Neural crest cell (in vitro differentiated cells): ENCODE results near the gene SIVA1. TPM values are rescaled to one million over a fixed set of nuclear protein-coding genes. Genes with fewer than 3 reads are reported as not detected.

Source experiments
- DNase-seq: peaks from one replicate; pipeline ENCODE4 v3.0.0; 2021; ENCODE audit warnings: low read depth, mixed read lengths, low spot score
- H3K27ac Mint-ChIP-seq: one replicate; pipeline ENCODE4 v1.8.0; 2021; ENCODE audit warnings: mild to moderate bottlenecking, mixed read lengths; ENCODE audit not compliant: unreplicated experiment
- H3K27me3 Mint-ChIP-seq: 2 replicates; pipeline ENCODE4 v1.8.0; 2021; ENCODE audit warnings: low read depth, mild to moderate bottlenecking, mixed read lengths
- H3K36me3 Mint-ChIP-seq: 2 replicates; pipeline ENCODE4 v1.8.0; 2021; ENCODE audit warnings: low read depth, mild to moderate bottlenecking, mixed read lengths
- H3K4me1 Mint-ChIP-seq: 2 replicates; pipeline ENCODE4 v1.8.0; 2021; ENCODE audit warnings: mixed read lengths
- H3K4me3 Mint-ChIP-seq: one replicate; pipeline ENCODE4 v1.8.0; 2021; ENCODE audit warnings: mild to moderate bottlenecking, mixed read lengths
- H3K9me3 Mint-ChIP-seq: 2 replicates; pipeline ENCODE4 v1.8.0; 2021; ENCODE audit warnings: mixed read lengths
- CTCF ChIP-seq: fragments of 200-600 bp; sonication (generic); conservative IDR thresholded peaks from 2 replicates; pipeline ENCODE4 v1.5.0; 2021; ENCODE audit warnings: antibody characterized with exemption, mild to moderate bottlenecking
- total RNA-seq: library from RNA; stranded (reverse); gene quantifications from 2 replicates; pipeline ENCODE4 v1.2.1, GENCODE V29; 2021

The SIVA1 gene
- total RNA-seq, 1 donor from 2014 or later: 121 TPM

GRCh38 chr14:104774453-104775072, 21.6 kb downstream of the SIVA1 start:
- DNase-seq: no peak
- H3K27ac Mint-ChIP-seq: no peak overlapping the region
- no peak for TF ChIP-seq CTCF
- H3K4me1 Mint-ChIP-seq: peaks cover 19% of the 10 kb centered on the region
- peaks cover 17% of the 10 kb centered on the region for H3K36me3 Mint-ChIP-seq
- no peaks in the 10 kb centered on the region for H3K27me3 Mint-ChIP-seq
- H3K9me3 Mint-ChIP-seq: no peaks in the 10 kb centered on the region
- H3K4me3 Mint-ChIP-seq: no peak overlapping the region

DNA sequence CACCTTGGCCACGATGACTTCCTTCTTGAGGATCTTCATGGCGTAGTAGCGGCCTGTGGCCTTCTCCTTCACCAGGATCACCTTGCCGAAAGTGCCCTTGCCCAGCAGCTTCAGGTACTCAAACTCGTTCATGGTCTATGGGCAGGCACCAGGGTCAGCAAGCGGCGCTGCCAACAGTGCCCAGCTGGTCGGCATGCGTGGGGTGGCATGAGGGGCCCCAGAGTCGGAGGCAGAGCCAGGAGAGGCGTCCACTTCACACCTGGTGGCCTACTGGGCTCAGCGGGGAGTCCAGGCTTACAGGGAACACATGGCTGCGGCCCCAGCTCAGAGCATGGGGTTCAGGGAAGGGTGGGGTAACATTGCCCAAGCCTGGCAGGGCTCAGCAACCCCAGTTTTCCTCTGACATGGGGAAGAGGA, 22.1 kb downstream of the SIVA1 start:
- no peaks in the 10 kb centered on the region for H3K9me3 Mint-ChIP-seq
- H3K27ac Mint-ChIP-seq: no peak overlapping the region
- no peak overlapping the region for H3K4me3 Mint-ChIP-seq
- peaks cover 13% of the 10 kb centered on the region for H3K36me3 Mint-ChIP-seq
- peaks cover 14% of the 10 kb centered on the region for H3K4me1 Mint-ChIP-seq
- DNase-seq: no peak
- TF ChIP-seq CTCF: no peak
- H3K27me3 Mint-ChIP-seq: no peaks in the 10 kb centered on the region

DNA sequence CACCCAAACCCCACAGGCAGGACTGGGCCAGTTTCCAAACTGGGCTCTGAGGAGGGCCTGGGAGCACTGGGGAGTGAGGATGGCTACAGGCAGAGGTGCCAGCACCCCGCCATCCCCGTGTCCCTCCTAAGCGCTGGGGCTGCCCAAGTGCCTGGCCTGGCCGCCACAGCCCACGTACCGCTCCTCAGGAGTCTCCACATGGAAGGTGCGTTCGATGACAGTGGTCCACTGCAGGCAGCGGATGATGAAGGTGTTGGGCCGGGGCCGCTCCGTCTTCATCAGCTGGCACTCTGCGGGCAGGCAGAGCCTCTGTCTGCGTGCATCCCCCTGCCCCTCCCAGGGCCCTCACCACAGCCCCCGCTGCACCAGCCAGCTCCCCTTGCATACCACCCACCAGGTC, 23.5 kb downstream of the SIVA1 start:
- no peak for TF ChIP-seq CTCF
- H3K4me1 Mint-ChIP-seq: peaks cover 8% of the 10 kb centered on the region
- H3K27me3 Mint-ChIP-seq: no peaks in the 10 kb centered on the region
- H3K27ac Mint-ChIP-seq: no peak overlapping the region
- peaks cover 6% of the 10 kb centered on the region for H3K36me3 Mint-ChIP-seq
- H3K9me3 Mint-ChIP-seq: no peaks in the 10 kb centered on the region
- H3K4me3 Mint-ChIP-seq: peak overlapping the region; percentile 38
- no peak for DNase-seq

DNA sequence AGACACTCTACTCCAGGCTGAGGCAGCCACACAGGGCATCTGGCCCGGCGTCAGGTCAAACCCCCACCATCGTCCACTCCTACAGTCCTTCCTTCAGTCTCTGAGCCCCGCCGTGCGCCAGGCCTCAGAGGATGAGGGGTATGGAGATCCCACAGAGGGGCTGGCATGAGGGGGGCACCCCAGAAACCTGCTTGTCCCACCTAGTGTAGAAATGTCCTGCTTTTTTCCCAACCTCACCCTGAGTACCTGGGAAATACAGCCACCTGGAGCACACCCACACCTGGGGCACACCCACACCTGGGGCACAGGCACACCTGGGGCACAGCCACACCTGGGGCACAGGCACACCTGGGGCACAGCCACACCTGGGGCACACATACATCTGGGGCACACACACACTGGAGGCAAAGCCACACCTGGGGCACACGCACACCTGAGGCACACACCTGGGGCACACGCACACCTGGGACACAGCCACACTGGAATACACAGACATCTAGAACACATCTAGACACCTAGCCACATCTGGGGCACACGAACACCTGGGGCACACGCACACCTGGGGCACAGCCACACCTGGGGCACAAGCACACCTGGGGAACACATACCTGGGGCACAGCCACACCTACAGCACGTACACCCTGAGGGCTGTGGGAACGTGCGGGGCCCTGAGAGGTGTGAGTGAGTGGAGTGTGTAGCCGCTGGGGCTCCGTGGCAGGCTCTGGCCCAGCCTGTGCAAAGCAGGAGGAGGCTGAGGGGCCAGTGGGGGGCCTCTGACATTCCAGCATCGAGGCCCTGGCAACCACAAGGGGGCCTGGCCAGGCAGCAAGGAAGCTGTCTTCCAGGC, 24.2 kb downstream of the SIVA1 start:
- Mint-ChIP-seq H3K4me1 (peaks cover 8% of the 10 kb centered on the region), H3K4me3 (peak overlapping the region; percentile 49), H3K27ac (peak overlapping the region; percentile 35), H3K36me3 (peaks cover under 1% of the 10 kb centered on the region), H3K27me3 (no peaks in the 10 kb centered on the region), H3K9me3 (no peaks in the 10 kb centered on the region)
- no peak for TF ChIP-seq CTCF
- peak; percentile 60 for DNase-seq

DNA sequence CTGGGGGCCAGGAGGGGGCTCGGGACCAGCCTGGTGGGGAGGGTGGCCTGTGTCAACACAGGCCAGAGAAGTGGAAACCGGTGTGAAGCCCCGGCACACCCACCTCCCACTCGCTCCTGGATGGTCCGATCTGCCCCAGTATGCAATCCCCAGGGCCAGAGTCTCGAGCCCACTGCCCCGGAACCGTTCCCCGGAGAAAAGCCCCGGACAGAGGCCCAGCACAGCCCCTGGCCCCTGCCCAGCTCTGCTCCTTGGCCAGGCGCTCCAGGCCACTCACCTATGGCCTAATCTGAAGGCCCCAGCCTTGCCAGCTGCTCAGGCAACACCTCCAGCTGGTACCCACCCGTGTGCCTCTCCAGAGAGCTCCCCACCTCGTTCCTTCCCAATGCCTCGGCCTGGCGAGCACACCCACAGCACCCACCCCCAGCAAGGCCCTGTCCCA, 24.9 kb downstream of the SIVA1 start:
- H3K27me3 Mint-ChIP-seq: no peaks in the 10 kb centered on the region
- peak overlapping the region; percentile 56 for H3K4me3 Mint-ChIP-seq
- no peak for TF ChIP-seq CTCF
- no peaks in the 10 kb centered on the region for H3K9me3 Mint-ChIP-seq
- no peak for DNase-seq
- peaks cover 8% of the 10 kb centered on the region for H3K4me1 Mint-ChIP-seq
- H3K27ac Mint-ChIP-seq: peak overlapping the region; percentile 12
- no peaks in the 10 kb centered on the region for H3K36me3 Mint-ChIP-seq
